ENCODE data around the gene CDH4. TPM values are rescaled to one million over a fixed set of nuclear protein-coding genes. Genes with fewer than 3 reads are reported as not detected.
A peak's percentile ranks its signal among the peaks of the same experiment; 100 is the strongest.

CDH4 gene
- total RNA-seq, 1 donor from 2014 or later: not detected

- DNase-seq (no peak), ATAC-seq (no peak)
- intact Hi-C loops (cut with micrococcal nuclease): no loop called here
Measured at GRCh38 chr20:61857884-61858283, 605.8 kb downstream of the CDH4 start.

- DNase-seq: no peak
- no peak for ATAC-seq
- intact Hi-C loops (cut with micrococcal nuclease): no loop called here
Measured at GRCh38 chr20:61859767-61860166, 607.7 kb downstream of the CDH4 start.

GRCh38 chr20:61860260-61860987 is 608.4 kb downstream of the CDH4 start:
- no peak for DNase-seq
- no peak for ATAC-seq
- intact Hi-C loops (cut with micrococcal nuclease): no loop called here

GRCh38 chr20:61861054-61861841 is 609.2 kb downstream of the CDH4 start:
- ATAC-seq (no peak), DNase-seq (no peak)
- intact Hi-C loops (cut with micrococcal nuclease): no loop called here

GRCh38 chr20:61861858-61862257 is 609.8 kb downstream of the CDH4 start:
- DNase-seq: no peak
- intact Hi-C loops (cut with micrococcal nuclease): no loop called here
- no peak for ATAC-seq

- ATAC-seq: no peak
Measured at GRCh38 chr20:61862881-61863280, 610.8 kb downstream of the CDH4 start.

GRCh38 chr20:61864481-61864880 is 612.4 kb downstream of the CDH4 start:
- intact Hi-C loops (cut with micrococcal nuclease): no loop called here
- DNase-seq (no peak), ATAC-seq (no peak)

More at GRCh38 chr20:61862881-61863280, 610.8 kb downstream of the CDH4 start:
- no peak for DNase-seq
- intact Hi-C loops (cut with micrococcal nuclease): no loop called here

GRCh38 chr20:61865353-61865752 is 613.3 kb downstream of the CDH4 start:
- intact Hi-C loops (cut with micrococcal nuclease): no loop called here
- DNase-seq: no peak
- ATAC-seq: no peak

- ATAC-seq (no peak), DNase-seq (no peak)
- intact Hi-C loops (cut with micrococcal nuclease): no loop called here
Measured at GRCh38 chr20:61866165-61866564, 614.1 kb downstream of the CDH4 start.

GRCh38 chr20:61868006-61868405 is 615.9 kb downstream of the CDH4 start:
- DNase-seq (no peak), ATAC-seq (no peak)
- intact Hi-C loops (cut with micrococcal nuclease): no loop called here

GRCh38 chr20:61868466-61869090 is 616.5 kb downstream of the CDH4 start:
- DNase-seq (no peak), ATAC-seq (no peak)
- intact Hi-C loops (cut with micrococcal nuclease): no loop called here

- DNase-seq (no peak), ATAC-seq (no peak)
- intact Hi-C loops (cut with micrococcal nuclease): loop anchor here (10.0 kb wide), 1 partner anchor 1015 kb away; no protein-coding TSS in a partner anchor
Measured at GRCh38 chr20:61869750-61870507, 617.9 kb downstream of the CDH4 start.

GRCh38 chr20:61871160-61871559 is 619.1 kb downstream of the CDH4 start:
- intact Hi-C loops (cut with micrococcal nuclease): loop anchor here (10.0 kb wide), 1 partner anchor 1016 kb away; no protein-coding TSS in a partner anchor
- no peak for DNase-seq
- no peak for ATAC-seq

GRCh38 chr20:61871913-61872312 is 619.9 kb downstream of the CDH4 start:
- DNase-seq: no peak
- intact Hi-C loops (cut with micrococcal nuclease): loop anchor here (10.0 kb wide), 1 partner anchor 1017 kb away; no protein-coding TSS in a partner anchor
- ATAC-seq: no peak

- intact Hi-C loops (cut with micrococcal nuclease): loop anchor here (10.0 kb wide), 1 partner anchor 1018 kb away; no protein-coding TSS in a partner anchor
- no peak for DNase-seq
- ATAC-seq: no peak
Measured at GRCh38 chr20:61872371-61872900, 620.4 kb downstream of the CDH4 start.

GRCh38 chr20:61873651-61874420 is 621.8 kb downstream of the CDH4 start:
- intact Hi-C loops (cut with micrococcal nuclease): loop anchor here (10.0 kb wide), 1 partner anchor 1019 kb away; no protein-coding TSS in a partner anchor
- no peak for ATAC-seq
- DNase-seq: no peak

GRCh38 chr20:61874421-61875068 is 622.5 kb downstream of the CDH4 start:
- ATAC-seq (peak; percentile 79), DNase-seq (peak; percentile 68)
- intact Hi-C loops (cut with micrococcal nuclease): loop anchor here (10.0 kb wide), 1 partner anchor 1020 kb away; no protein-coding TSS in a partner anchor

All from left ventricle myocardium superior (tissue), 1 donor.